Kidney (tissue), 14 donors: ENCODE measurements around the gene TOMM34. TPM values are rescaled to one million over a fixed set of nuclear protein-coding genes. Genes with fewer than 3 reads are reported as not detected.

Source experiments
- DNase-seq, 5 donors: peaks; one replicate each; pipeline ENCODE4 v3.0.0-alpha.2; 2013 to 2020
- FAIRE-seq: peaks from 2 replicates; lab custom pipeline; 2012; peaks lifted over from hg19 to GRCh38; lab: Jason Lieb, UNC
- H3K27ac ChIP-seq, 2 donors: one replicate each; pipeline ENCODE4 v1.7.0; 2013; ENCODE audit warnings: low read depth in 2 of 2, low read length in 2 of 2, inconsistent platforms in 1 of 2
- H3K27me3 ChIP-seq: one replicate; pipeline ENCODE4 v1.7.1; 2013; ENCODE audit warnings: low read length, inconsistent platforms; ENCODE audit not compliant: control insufficient read depth, insufficient read depth
- H3K36me3 ChIP-seq, 3 donors: one replicate each; pipeline versions ENCODE4 v1.7.0 to v1.7.1; 2013; ENCODE audit warnings: low read length in 3 of 3, control low read depth in 1 of 3, inconsistent platforms in 1 of 3; ENCODE audit not compliant: insufficient read depth in 3 of 3, control insufficient read depth in 2 of 3
- H3K4me1 ChIP-seq, 3 donors: one replicate each; pipeline versions ENCODE4 v1.7.0 to v1.7.1; 2013; ENCODE audit warnings: low read length in 3 of 3, inconsistent platforms in 1 of 3, low read depth in 1 of 3; ENCODE audit not compliant: control insufficient read depth in 2 of 3, insufficient read depth in 2 of 3
- H3K4me3 ChIP-seq, 3 donors: one replicate each; pipeline versions ENCODE4 v1.7.0 to v1.8.1; 2013; ENCODE audit warnings: low read length in 3 of 3, control low read depth in 1 of 3, inconsistent platforms in 1 of 3
- H3K9ac ChIP-seq, 3 donors: one replicate each; pipeline versions ENCODE4 v1.7.0 to v1.7.1; 2013; ENCODE audit warnings: low read length in 3 of 3, control low read depth in 1 of 3, inconsistent platforms in 1 of 3
- H3K9me3 ChIP-seq, 3 donors: one replicate each; pipeline versions ENCODE4 v1.7.0 to v1.7.1; 2013; ENCODE audit warnings: low read length in 3 of 3, control low read depth in 1 of 3, inconsistent platforms in 1 of 3; ENCODE audit not compliant: control insufficient read depth in 2 of 3, insufficient read depth in 1 of 3
- intact Hi-C: fragments of 100-400 bp; cut with DNase I; formaldehyde crosslinking; loops from one replicate; pipeline ENCODE4 v1.11.1; 2022
- polyA plus RNA-seq: library from polyadenylated mRNA; stranded (reverse); fragments of 350-450 nt; fragmentation: Illumina TruSeq; extraction: RNeasy Lipid Tissue Mini Kit (QIAGEN cat#74804); gene quantifications from one replicate; pipeline ENCODE4 v1.2.3, GENCODE V29; 2014; ENCODE audit warnings: low read depth, low replicate concordance; ENCODE audit not compliant: insufficient read depth
- total RNA-seq: library from RNA; stranded (reverse); fragmentation: NEBNext Ultra II Directional; extraction: Animal tissue kit (Norgen Biotek cat#: 25700); gene quantifications from one replicate; pipeline ENCODE4 v1.2.1, GENCODE V29; 2021
- TF ChIP-seq, protein P1 (sequence below): IDR thresholded peaks from 3 replicates; pipeline ENCODE4 v1.5.1; 2012; ENCODE audit warnings: mild to moderate bottlenecking, moderate library complexity, borderline replicate concordance; ENCODE audit not compliant: insufficient read depth; ENCODE audit errors: extremely low read depth
- donor health status: control.
- donor health status: control.
- donor health status: control.
- donor health status: control.
- donor health status: control.
- donor health status: DM: yes; HTN: yes; CAD: no.
- donor health status: Normal renal cell carcinoma (clear cell type).

The TOMM34 gene
- total and polyA plus RNA-seq, 2 donors from 2014 or later, result 18.8 to 39.6 TPM

DNA sequence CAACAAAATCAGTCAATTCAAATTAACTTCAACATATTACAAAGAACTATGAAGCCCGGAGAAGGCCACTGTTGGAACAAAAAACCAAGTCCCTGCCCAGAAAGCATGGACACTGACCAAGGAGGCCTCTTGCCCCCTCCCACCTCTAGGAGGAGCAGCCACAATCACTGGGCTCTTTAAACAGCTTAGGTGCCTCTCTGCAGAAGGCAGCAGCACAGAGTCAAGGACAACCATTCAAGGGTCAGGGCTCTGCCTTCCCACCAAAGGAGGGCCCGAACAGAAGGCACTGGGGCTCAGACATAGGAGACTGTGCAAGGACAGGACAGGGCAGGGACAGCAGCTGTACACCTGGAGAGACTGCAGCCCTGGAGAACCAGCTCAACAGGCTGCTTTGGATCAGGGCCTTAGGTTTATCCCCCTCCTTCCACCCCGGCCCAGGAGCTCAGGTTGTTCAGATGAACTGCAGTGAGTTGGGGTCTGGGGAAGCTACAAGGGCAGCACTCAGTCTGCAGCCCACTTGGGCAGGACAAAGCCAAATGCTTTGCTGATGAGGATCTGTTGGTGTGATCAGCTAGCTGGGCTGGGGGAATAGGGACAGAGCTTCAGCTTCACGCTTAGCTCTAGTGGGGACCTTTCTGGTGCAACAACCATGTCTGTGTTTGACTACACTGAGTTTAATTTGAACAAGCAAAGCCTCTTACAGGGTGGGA lies 17.8 kb downstream of the TOMM34 start:
- TF ChIP-seq, protein P1, sequence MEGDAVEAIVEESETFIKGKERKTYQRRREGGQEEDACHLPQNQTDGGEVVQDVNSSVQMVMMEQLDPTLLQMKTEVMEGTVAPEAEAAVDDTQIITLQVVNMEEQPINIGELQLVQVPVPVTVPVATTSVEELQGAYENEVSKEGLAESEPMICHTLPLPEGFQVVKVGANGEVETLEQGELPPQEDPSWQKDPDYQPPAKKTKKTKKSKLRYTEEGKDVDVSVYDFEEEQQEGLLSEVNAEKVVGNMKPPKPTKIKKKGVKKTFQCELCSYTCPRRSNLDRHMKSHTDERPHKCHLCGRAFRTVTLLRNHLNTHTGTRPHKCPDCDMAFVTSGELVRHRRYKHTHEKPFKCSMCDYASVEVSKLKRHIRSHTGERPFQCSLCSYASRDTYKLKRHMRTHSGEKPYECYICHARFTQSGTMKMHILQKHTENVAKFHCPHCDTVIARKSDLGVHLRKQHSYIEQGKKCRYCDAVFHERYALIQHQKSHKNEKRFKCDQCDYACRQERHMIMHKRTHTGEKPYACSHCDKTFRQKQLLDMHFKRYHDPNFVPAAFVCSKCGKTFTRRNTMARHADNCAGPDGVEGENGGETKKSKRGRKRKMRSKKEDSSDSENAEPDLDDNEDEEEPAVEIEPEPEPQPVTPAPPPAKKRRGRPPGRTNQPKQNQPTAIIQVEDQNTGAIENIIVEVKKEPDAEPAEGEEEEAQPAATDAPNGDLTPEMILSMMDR, result no peak
- H3K36me3 ChIP-seq, result peaks cover 4 to 27% (median 13%) of the 10 kb centered on the region in 3 donors
- H3K27ac ChIP-seq, result no peak overlapping the region
- FAIRE-seq (no peak), DNase-seq (no peak)
- intact Hi-C loops, result no loop called here
- no peaks in the 10 kb centered on the region for H3K27me3 ChIP-seq
- H3K9me3 ChIP-seq, result no peaks in the 10 kb centered on the region
- no peak overlapping the region for H3K9ac ChIP-seq
- H3K4me3 ChIP-seq, result no peak overlapping the region
- H3K4me1 ChIP-seq, result peaks cover 0 to 14% (median 10%) of the 10 kb centered on the region in 3 donors

DNA sequence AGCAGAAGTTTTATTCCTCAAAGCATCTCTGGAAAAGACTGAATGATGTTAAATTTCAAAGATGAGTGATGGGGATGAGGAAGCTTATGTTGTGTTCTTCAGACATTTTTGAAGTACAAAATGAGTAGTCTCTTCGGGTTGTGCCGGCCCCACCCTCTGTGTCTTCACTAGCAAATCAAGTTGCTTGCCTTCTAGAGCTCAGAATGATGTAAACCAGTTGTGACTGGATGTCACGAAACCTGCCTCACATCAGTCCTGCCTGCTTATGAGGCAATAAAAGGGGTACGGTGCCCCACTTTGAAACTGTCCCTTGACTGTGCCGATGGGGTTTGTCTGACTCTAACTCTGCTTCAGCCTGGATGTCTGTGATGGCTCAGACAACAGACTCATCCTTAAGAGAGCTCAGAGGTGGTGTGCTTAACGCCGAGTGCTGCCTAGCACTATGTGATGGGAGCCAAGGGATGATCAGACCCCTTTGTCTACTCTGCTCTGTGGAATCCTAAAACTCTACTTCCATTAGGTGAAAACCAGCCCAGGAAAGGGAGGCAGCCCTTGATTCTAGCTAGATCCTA lies 19.0 kb downstream of the TOMM34 start:
- TF ChIP-seq, protein P1, result no peak
- intact Hi-C loops, result no loop called here
- Histone ChIP-seq H3K9me3 (no peaks in the 10 kb centered on the region), H3K4me3 (no peak overlapping the region), H3K27ac (no peak overlapping the region), H3K27me3 (no peaks in the 10 kb centered on the region), H3K9ac (no peak overlapping the region), H3K36me3 (peaks cover 4 to 24% (median 13%) of the 10 kb centered on the region in 3 donors), H3K4me1 (peaks cover 0 to 6% (median under 1%) of the 10 kb centered on the region in 3 donors)
- FAIRE-seq (no peak), DNase-seq (no peak)

DNA sequence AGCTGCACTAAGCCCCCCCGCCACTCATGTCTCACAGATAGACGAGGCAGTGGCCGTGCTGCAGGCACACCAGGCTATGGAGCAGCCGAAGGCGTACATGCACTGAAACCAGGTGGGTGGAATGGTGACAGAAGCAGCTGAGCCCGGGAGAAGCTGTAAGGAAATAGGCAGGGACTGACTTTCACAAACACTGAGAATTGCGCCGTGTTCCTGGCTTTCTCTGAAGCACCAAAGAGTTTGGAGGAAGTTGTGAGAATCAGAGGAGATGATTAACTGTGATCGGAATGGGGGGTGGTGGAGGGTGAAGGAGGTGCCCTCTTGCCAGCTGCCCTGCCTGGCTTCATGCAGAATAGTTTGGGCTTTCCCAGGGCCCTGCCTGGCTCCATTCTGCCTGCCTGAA lies 21.6 kb downstream of the TOMM34 start:
- Histone ChIP-seq H3K9me3 (no peaks in the 10 kb centered on the region), H3K36me3 (peaks cover 2 to 19% (median 13%) of the 10 kb centered on the region in 3 donors), H3K4me1 (peaks cover 0 to 4% (median 0%) of the 10 kb centered on the region in 3 donors), H3K9ac (no peak overlapping the region), H3K27me3 (no peaks in the 10 kb centered on the region), H3K27ac (no peak overlapping the region), H3K4me3 (no peak overlapping the region)
- TF ChIP-seq, protein P1, result no peak
- DNase-seq (no peak), FAIRE-seq (no peak)
- intact Hi-C loops, result no loop called here
